K562 (cell line): ENCODE measurements around the gene RAB7A. TPM values are rescaled to one million over a fixed set of nuclear protein-coding genes. Genes with fewer than 3 reads are reported as not detected.
A peak's percentile ranks its signal among the peaks of the same experiment; 100 is the strongest.

Experiments
- DLX4 ChIP-seq: fragments of 250-450 bp; sonication (Bioruptor Pico); IDR thresholded peaks from 2 replicates; pipeline ENCODE4 v1.6.1; 2021; ENCODE audit warnings: mild to moderate bottlenecking
- HMGXB4 ChIP-seq: sonication (generic); formaldehyde crosslinking; IDR thresholded peaks from 2 replicates; pipeline ENCODE4 v1.8.1; 2023; ENCODE audit warnings: mild to moderate bottlenecking, missing genetic modification reagents
- KLF13 ChIP-seq: fragments of 450-650 bp; IDR thresholded peaks from 2 replicates; pipeline ENCODE4 v1.6.1; 2016; ENCODE audit warnings: missing genetic modification characterization, low read depth, mild to moderate bottlenecking, missing compliant biosample characterization, moderate library complexity, borderline replicate concordance
- LARP7 ChIP-seq: fragments of 450-650 bp; IDR thresholded peaks from 2 replicates; pipeline ENCODE4 v1.6.1; 2016
- MEF2A ChIP-seq: IDR thresholded peaks from 2 replicates; pipeline ENCODE4 v1.6.1; 2011; ENCODE audit warnings: low read depth, mild to moderate bottlenecking, low read length, moderate library complexity; ENCODE audit not compliant: control insufficient read depth
- POLR2G ChIP-seq: fragments of 200-400 bp; formaldehyde crosslinking; IDR thresholded peaks from 2 replicates; pipeline ENCODE4 v1.6.1; 2017; ENCODE audit warnings: low read depth, mild to moderate bottlenecking, antibody characterized with exemption, low read length, moderate library complexity
- PTTG1 ChIP-seq: fragments of 450-650 bp; IDR thresholded peaks from 2 replicates; pipeline ENCODE4 v1.6.1; 2016; ENCODE audit warnings: low read depth, mild to moderate bottlenecking, missing genetic modification characterization, missing compliant biosample characterization
- RBM22 ChIP-seq: fragments of 200-400 bp; formaldehyde crosslinking; IDR thresholded peaks from 2 replicates; pipeline ENCODE4 v1.6.1; 2018; ENCODE audit warnings: low read length, low read depth; ENCODE audit not compliant: poor library complexity, severe bottlenecking
- ZBTB33 ChIP-seq: sonication (generic); formaldehyde crosslinking; IDR thresholded peaks from 2 replicates; pipeline ENCODE4 v1.8.1; 2023; ENCODE audit warnings: mild to moderate bottlenecking, missing genetic modification reagents
- polyA plus RNA-seq, 8 experiments: library from polyadenylated mRNA; depleted of rRNA in 4 of 8; stranded (reverse) in 5 of 8; unstranded in 3 of 8; fragments of >200 nt; fragmentation: Nextera tagmentation in 2 of 8; fragmentation: Illumina TruSeq in 1 of 8; extraction: Ambion mirVana in 2 of 8; extraction: Trizol in 1 of 8; gene quantifications; 2 replicates each; pipeline versions ENCODE4 v1.2.1 to v1.2.3, GENCODE V29; 2011 to 2014; ENCODE audit warnings: inconsistent platforms in 1 of 8, missing spikeins in 1 of 8
- total RNA-seq, 7 experiments: library from RNA; depleted of rRNA in 6 of 7; stranded (reverse); fragments of >200 nt in 6 of 7; fragmentation: Illumina TruSeq in 2 of 7; extraction: Trizol in 2 of 7; gene quantifications; 2 replicates each; pipeline versions ENCODE4 v1.2.1 to v1.2.3, GENCODE V29; 2011 to 2021; ENCODE audit warnings: low replicate concordance in 1 of 7

Gene RAB7A
- total and polyA plus RNA-seq, 9 of the 15 experiments (the other 6 are each of a cell fraction or from before 2014, with no cell fraction given): 30.9 to 204 (median 72.8) TPM

- peak; percentile 57; the same call in 1 of the 2 replicates for TF ChIP-seq ZBTB33 (CRISPR knock-in tag)
- no peak for TF ChIP-seq DLX4 (CRISPR knock-in tag)
- TF ChIP-seq KLF13 (tag): no peak
- no peak for TF ChIP-seq PTTG1 (tag)
- TF ChIP-seq HMGXB4 (CRISPR knock-in tag): no peak
- TF ChIP-seq LARP7: no peak
- peak; percentile 39 for TF ChIP-seq RBM22
- TF ChIP-seq MEF2A: no peak
- TF ChIP-seq POLR2G: 0 out of 2 replicates have a peak, but pooled peaks have one; percentile 44
These were observed 17.0 kb downstream of the RAB7A start (continued) for GRCh38 chr3:128742821-128743594.
